ENCODE measurements around the gene PCGF1. TPM values are rescaled to one million over a fixed set of nuclear protein-coding genes. Genes with fewer than 3 reads are reported as not detected.
A peak's percentile ranks its signal among the peaks of the same experiment; 100 is the strongest.

The PCGF1 gene
- total and polyA plus RNA-seq, 2 of the 8 experiments (the other 6 are each of a cell fraction or from before 2014, with no cell fraction given) = 10.0 to 23.7 TPM

GRCh38 chr2:74497777-74498499, 9.6 kb downstream of the PCGF1 start (continued):
- TF ChIP-seq ATF2 (IDR thresholded peaks at IDR 0.05; ENCODE audit: low read length) (no peak), ASH2L (IDR thresholded peaks at IDR 0.05; ENCODE audit: low read length) (peak; percentile 64), KDM4A (IDR thresholded peaks at IDR 0.05; ENCODE audit: low read depth, low read length, severe bottlenecking) (no peak), BACH1 (IDR thresholded peaks at IDR 0.05; ENCODE audit: low read length) (0 out of 2 replicates have a peak, but pooled peaks have one; percentile 34), CBX8 (IDR thresholded peaks at IDR 0.05; ENCODE audit: borderline replicate concordance, low read depth, low read length) (no peak; the same call in 1 of the 2 replicates), CHD7 (IDR thresholded peaks at IDR 0.05; ENCODE audit: insufficient replicate concordance, low read length) (no peak), TAF7 (optimal IDR thresholded peaks at IDR 0.05; ENCODE audit: borderline replicate concordance, low read depth, low read length) (no peak), SP4 (IDR thresholded peaks at IDR 0.05; ENCODE audit: low read length) (no peak)
